Coronary artery (tissue), 2 donors: Measurements from ENCODE around the gene PEBP1.

Source experiments
- DNase-seq: peaks from one replicate; pipeline ENCODE4 v3.0.0-alpha.2; 2017; ENCODE audit warnings: low spot score
- H3K27ac ChIP-seq, 2 donors: fragments of 200-600 bp; sonication (generic); one replicate each; pipeline ENCODE4 v1.5.1; 2016 to 2019
- H3K4me3 ChIP-seq: fragments of 200-600 bp; sonication (generic); 2 replicates; pipeline ENCODE4 v1.5.1; 2016; ENCODE audit warnings: mild to moderate bottlenecking, moderate library complexity
- CTCF ChIP-seq: fragments of 200-600 bp; sonication (generic); IDR thresholded peaks from one replicate; pipeline ENCODE4 v1.5.1; 2019; ENCODE audit warnings: antibody characterized with exemption

The PEBP1 gene

GRCh38 chr12:118193477-118193876 lies 57.6 kb downstream of the PEBP1 start:
- no peak for DNase-seq
- TF ChIP-seq CTCF, result no peak

GRCh38 chr12:118193958-118194357 lies 58.0 kb downstream of the PEBP1 start:
- H3K27ac ChIP-seq, result no peak overlapping the region
- no peak overlapping the region for H3K4me3 ChIP-seq
- DNase-seq, result no peak
- no peak for TF ChIP-seq CTCF

More at GRCh38 chr12:118193477-118193876, 57.6 kb downstream of the PEBP1 start:
- Histone ChIP-seq H3K4me3 (no peak overlapping the region), H3K27ac (no peak overlapping the region)
